Tibial nerve (tissue), 4 donors: ENCODE data around the gene ORM1.

Source experiments
- EP300 ChIP-seq, 2 donors: sonication (generic); formaldehyde crosslinking; IDR thresholded peaks; one replicate each; pipeline ENCODE4 v1.6.1; 2017; ENCODE audit warnings: antibody characterized with exemption in 2 of 2, mild to moderate bottlenecking in 1 of 2
- POLR2A ChIP-seq, 2 donors: fragments of 450-650 bp; IDR thresholded peaks; one replicate each; pipeline ENCODE4 v1.6.1; 2017; ENCODE audit warnings: antibody characterized with exemption in 2 of 2, mild to moderate bottlenecking in 2 of 2, moderate library complexity in 2 of 2
- TF ChIP-seq, protein P1 (sequence below), 5 experiments: fragments of 200-600 bp in 3 of 5; fragments of 450-650 bp in 2 of 5; sonication (generic) in 3 of 5; IDR thresholded peaks; one replicate each; pipeline ENCODE4 v1.5.1; 2016 to 2019; ENCODE audit warnings: antibody characterized with exemption in 5 of 5, mild to moderate bottlenecking in 3 of 5, moderate library complexity in 2 of 5

DNA sequence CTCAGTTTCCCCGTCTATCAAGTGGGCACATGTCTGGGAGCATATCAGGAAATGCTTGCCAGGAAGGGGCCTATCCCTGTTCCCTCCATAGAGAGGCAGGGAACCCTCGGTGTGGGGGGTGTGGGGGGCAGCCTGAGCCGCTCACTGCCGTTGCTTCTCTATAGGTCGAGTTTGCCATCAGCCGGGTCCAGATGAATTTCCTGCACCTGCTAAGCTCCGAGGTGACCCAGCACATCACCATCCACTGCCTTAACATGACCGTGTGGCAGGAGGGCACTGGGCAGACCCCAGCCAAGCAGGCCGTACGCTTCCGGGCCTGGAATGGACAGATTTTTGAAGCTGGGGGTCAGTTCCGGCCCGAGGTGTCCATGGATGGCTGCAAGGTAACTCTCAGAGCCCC is 13.8 kb upstream of the ORM1 start:
- TF ChIP-seq POLR2A (IDR thresholded peaks at IDR 0.05): no peak
- TF ChIP-seq, protein P1, sequence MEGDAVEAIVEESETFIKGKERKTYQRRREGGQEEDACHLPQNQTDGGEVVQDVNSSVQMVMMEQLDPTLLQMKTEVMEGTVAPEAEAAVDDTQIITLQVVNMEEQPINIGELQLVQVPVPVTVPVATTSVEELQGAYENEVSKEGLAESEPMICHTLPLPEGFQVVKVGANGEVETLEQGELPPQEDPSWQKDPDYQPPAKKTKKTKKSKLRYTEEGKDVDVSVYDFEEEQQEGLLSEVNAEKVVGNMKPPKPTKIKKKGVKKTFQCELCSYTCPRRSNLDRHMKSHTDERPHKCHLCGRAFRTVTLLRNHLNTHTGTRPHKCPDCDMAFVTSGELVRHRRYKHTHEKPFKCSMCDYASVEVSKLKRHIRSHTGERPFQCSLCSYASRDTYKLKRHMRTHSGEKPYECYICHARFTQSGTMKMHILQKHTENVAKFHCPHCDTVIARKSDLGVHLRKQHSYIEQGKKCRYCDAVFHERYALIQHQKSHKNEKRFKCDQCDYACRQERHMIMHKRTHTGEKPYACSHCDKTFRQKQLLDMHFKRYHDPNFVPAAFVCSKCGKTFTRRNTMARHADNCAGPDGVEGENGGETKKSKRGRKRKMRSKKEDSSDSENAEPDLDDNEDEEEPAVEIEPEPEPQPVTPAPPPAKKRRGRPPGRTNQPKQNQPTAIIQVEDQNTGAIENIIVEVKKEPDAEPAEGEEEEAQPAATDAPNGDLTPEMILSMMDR (IDR thresholded peaks at IDR 0.05): no peak
- TF ChIP-seq EP300 (IDR thresholded peaks at IDR 0.05): no peak
